ENCODE data around the gene PPM1D. TPM values are rescaled to one million over a fixed set of nuclear protein-coding genes. Genes with fewer than 3 reads are reported as not detected.

Gene PPM1D
- total RNA-seq, 2 donors from 2014 or later: 13.7 to 17.8 TPM

DNA sequence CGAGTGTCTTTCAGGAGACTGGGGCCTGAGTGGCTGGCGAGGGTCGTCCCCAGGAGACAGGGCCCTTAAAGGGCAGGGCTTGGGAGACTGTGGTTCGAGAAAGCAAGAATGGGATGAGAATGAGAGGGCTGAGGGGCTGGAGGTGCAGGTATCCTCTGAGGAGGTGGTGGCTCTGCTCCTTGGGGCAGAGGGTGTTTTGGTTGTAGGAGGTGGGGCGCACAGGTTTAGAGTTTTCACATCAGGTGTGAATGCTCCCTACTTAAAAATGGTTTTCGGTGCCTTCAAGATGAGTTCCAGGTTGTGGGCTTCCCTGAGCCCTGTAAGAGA is 78.1 kb downstream of the PPM1D start:
- Histone ChIP-seq H3K36me3 (peaks cover 3% of the 10 kb centered on the region), H3K9me3 (no peaks in the 10 kb centered on the region), H3K4me1 (ENCODE audit: control insufficient read depth in 1 of 2, low read depth in 2 of 2) (peaks cover 6 to 13% of the 10 kb centered on the region in 2 donors), H3K27me3 (replicated peaks; ENCODE audit: insufficient read depth) (no peaks in the 10 kb centered on the region), H3K4me3 (peak overlapping the region; percentile 93), H3K27ac (peak overlapping the region; percentile 61 to 76)
- no peak for TF ChIP-seq CTCF (IDR thresholded peaks at IDR 0.05)
- DNase-seq (ENCODE audit: low spot score) (no peak), ATAC-seq (ENCODE audit: insufficient number of reproducible peaks, low FRiP score, low read depth) (peak; percentile 11)

- no peak for ATAC-seq (ENCODE audit: insufficient number of reproducible peaks, low FRiP score, low read depth)
- H3K36me3 ChIP-seq: peaks cover 8% of the 10 kb centered on the region
- H3K27ac ChIP-seq: no peak overlapping the region
- TF ChIP-seq CTCF (IDR thresholded peaks at IDR 0.05): no peak
- H3K27me3 ChIP-seq (replicated peaks; ENCODE audit: insufficient read depth): no peaks in the 10 kb centered on the region
- H3K4me3 ChIP-seq: no peak overlapping the region
- H3K9me3 ChIP-seq: no peaks in the 10 kb centered on the region
- DNase-seq (ENCODE audit: low spot score): no peak
- H3K4me1 ChIP-seq (ENCODE audit: control insufficient read depth in 1 of 2, low read depth in 2 of 2): peaks cover 6 to 13% of the 10 kb centered on the region in 2 donors
These were observed 79.3 kb downstream of the PPM1D start for GRCh38 chr17:60679287-60679686.

GRCh38 chr17:60680754-60681153 is 80.8 kb downstream of the PPM1D start:
- Histone ChIP-seq H3K4me3 (no peak overlapping the region), H3K9me3 (no peaks in the 10 kb centered on the region), H3K27me3 (replicated peaks; ENCODE audit: insufficient read depth) (no peaks in the 10 kb centered on the region), H3K4me1 (ENCODE audit: control insufficient read depth in 1 of 2, low read depth in 2 of 2) (peaks cover 6 to 13% of the 10 kb centered on the region in 2 donors), H3K36me3 (peaks cover 12% of the 10 kb centered on the region), H3K27ac (no peak overlapping the region)
- TF ChIP-seq CTCF (IDR thresholded peaks at IDR 0.05): no peak
- no peak for ATAC-seq (ENCODE audit: insufficient number of reproducible peaks, low FRiP score, low read depth)
- DNase-seq (ENCODE audit: low spot score): no peak

GRCh38 chr17:60685437-60685836 is 85.4 kb downstream of the PPM1D start:
- no peak for TF ChIP-seq CTCF (IDR thresholded peaks at IDR 0.05)
- H3K4me1 ChIP-seq (ENCODE audit: control insufficient read depth in 1 of 2, low read depth in 2 of 2): no peaks in the 10 kb centered on the region
- H3K27ac ChIP-seq: no peak overlapping the region
- no peaks in the 10 kb centered on the region for H3K27me3 ChIP-seq (replicated peaks; ENCODE audit: insufficient read depth)
- H3K4me3 ChIP-seq: no peak overlapping the region
- peaks cover 16% of the 10 kb centered on the region for H3K36me3 ChIP-seq
- no peak for DNase-seq (ENCODE audit: low spot score)
- H3K9me3 ChIP-seq: no peaks in the 10 kb centered on the region
- no peak for ATAC-seq (ENCODE audit: insufficient number of reproducible peaks, low FRiP score, low read depth)

DNA sequence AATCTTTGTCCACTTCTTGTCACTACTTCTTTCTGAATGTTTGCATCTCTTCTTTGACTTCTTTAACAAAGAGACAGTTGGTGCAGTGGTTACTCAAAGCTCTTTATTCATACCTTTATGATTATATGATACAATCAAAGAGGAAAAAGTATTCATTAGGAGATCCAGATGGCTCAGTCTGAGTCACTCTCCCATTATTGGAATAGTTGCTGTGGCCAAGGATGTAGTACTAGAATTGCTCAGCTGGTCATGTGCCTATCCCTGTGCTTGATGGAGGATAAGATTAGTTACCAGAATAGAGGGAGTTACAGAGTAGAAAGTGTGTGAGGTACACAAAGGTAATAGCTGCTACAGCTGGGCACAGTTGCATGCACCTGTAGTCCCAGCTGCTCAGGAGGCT is 96.0 kb downstream of the PPM1D start:
- Histone ChIP-seq H3K36me3 (peaks cover 5% of the 10 kb centered on the region), H3K27ac (no peak overlapping the region), H3K4me3 (no peak overlapping the region), H3K4me1 (ENCODE audit: control insufficient read depth in 1 of 2, low read depth in 2 of 2) (no peaks in the 10 kb centered on the region), H3K9me3 (no peaks in the 10 kb centered on the region), H3K27me3 (replicated peaks; ENCODE audit: insufficient read depth) (no peaks in the 10 kb centered on the region)
- no peak for DNase-seq (ENCODE audit: low spot score)
- TF ChIP-seq CTCF (IDR thresholded peaks at IDR 0.05): no peak
- ATAC-seq (ENCODE audit: insufficient number of reproducible peaks, low FRiP score, low read depth): no peak

Measured in thoracic aorta (tissue), 2 donors.